HG03103 (cell line): ENCODE results near the gene DGKE.
A peak's percentile ranks its signal among the peaks of the same experiment; 100 is the strongest.

Experiments
- ATAC-seq: cut with Tn5 transposase; IDR thresholded peaks from one replicate; pipeline ENCODE4 v1.9.1; 2021; ENCODE audit warnings: low read depth; ENCODE audit not compliant: unreplicated experiment

DGKE gene

GRCh38 chr17:56886288-56886731 is 52.4 kb downstream of the DGKE start:
- no peak for ATAC-seq

GRCh38 chr17:56887105-56887504 is 53.2 kb downstream of the DGKE start:
- no peak for ATAC-seq

- ATAC-seq: no peak
Observed at GRCh38 chr17:56887552-56888467, 53.9 kb downstream of the DGKE start.

GRCh38 chr17:56890390-56890789 is 56.4 kb downstream of the DGKE start:
- ATAC-seq: no peak

- no peak for ATAC-seq
Observed at GRCh38 chr17:56890906-56891674, 57.1 kb downstream of the DGKE start.

GRCh38 chr17:56891751-56892150 is 57.8 kb downstream of the DGKE start:
- no peak for ATAC-seq

- no peak for ATAC-seq
Observed at GRCh38 chr17:56892333-56892732, 58.4 kb downstream of the DGKE start.

- no peak for ATAC-seq
Observed at GRCh38 chr17:56893503-56893902, 59.6 kb downstream of the DGKE start.

GRCh38 chr17:56894859-56895455 is 61.0 kb downstream of the DGKE start:
- no peak for ATAC-seq

GRCh38 chr17:56896217-56896967 is 62.4 kb downstream of the DGKE start:
- ATAC-seq: no peak

GRCh38 chr17:56896968-56897359 is 63.0 kb downstream of the DGKE start:
- no peak for ATAC-seq

- no peak for ATAC-seq
Observed at GRCh38 chr17:56897646-56898424, 63.9 kb downstream of the DGKE start.

GRCh38 chr17:56898874-56899273 is 64.9 kb downstream of the DGKE start:
- ATAC-seq: no peak

GRCh38 chr17:56899403-56899802 is 65.5 kb downstream of the DGKE start:
- ATAC-seq: no peak

- ATAC-seq: no peak
Observed at GRCh38 chr17:56902348-56902747, 68.4 kb downstream of the DGKE start.

GRCh38 chr17:56903560-56903959 is 69.6 kb downstream of the DGKE start:
- ATAC-seq: no peak

GRCh38 chr17:56908001-56908542 is 74.1 kb downstream of the DGKE start:
- peak; percentile 92 for ATAC-seq

- ATAC-seq: no peak
Observed at GRCh38 chr17:56909742-56910508, 76.0 kb downstream of the DGKE start.
